Tibial nerve (tissue), 4 donors: ENCODE data around the gene ATPAF2. TPM values are rescaled to one million over a fixed set of nuclear protein-coding genes. Genes with fewer than 3 reads are reported as not detected.
A peak's percentile ranks its signal among the peaks of the same experiment; 100 is the strongest.

Experiments
- DNase-seq, 2 donors: peaks; one replicate each; pipeline ENCODE4 v3.0.0-alpha.2; 2019; ENCODE audit warnings: low spot score in 2 of 2
- H3K27ac ChIP-seq, 4 donors: fragments of 200-600 bp; sonication (generic) in 3 of 4; one replicate each; pipeline ENCODE4 v1.5.1; 2017 to 2019; ENCODE audit warnings: mild to moderate bottlenecking in 1 of 4
- H3K27me3 ChIP-seq, 2 donors: fragments of 200-600 bp; sonication (generic) in 1 of 2; one replicate each; pipeline versions ENCODE4 v1.5.1 to v1.6.0; 2017 to 2019
- H3K36me3 ChIP-seq, 3 donors: fragments of 200-600 bp; sonication (generic); one replicate each; pipeline ENCODE4 v1.5.1; 2018 to 2019
- H3K4me1 ChIP-seq, 4 donors: fragments of 200-600 bp; sonication (generic) in 3 of 4; one replicate each; pipeline ENCODE4 v1.5.1; 2017 to 2019
- H3K4me3 ChIP-seq, 4 donors: fragments of 200-600 bp; sonication (generic) in 3 of 4; one replicate each; pipeline ENCODE4 v1.5.1; 2017 to 2019; ENCODE audit warnings: mild to moderate bottlenecking in 1 of 4, moderate library complexity in 1 of 4
- H3K9me3 ChIP-seq, 4 donors: fragments of 200-600 bp; sonication (generic) in 3 of 4; one replicate each; pipeline ENCODE4 v1.5.1; 2017 to 2019
- CTCF ChIP-seq, 5 experiments: fragments of 200-600 bp in 3 of 5; fragments of 450-650 bp in 2 of 5; sonication (generic) in 3 of 5; IDR thresholded peaks; one replicate each; pipeline ENCODE4 v1.5.1; 2016 to 2019; ENCODE audit warnings: antibody characterized with exemption in 5 of 5, mild to moderate bottlenecking in 3 of 5, moderate library complexity in 2 of 5
- EP300 ChIP-seq, 2 donors: sonication (generic); formaldehyde crosslinking; IDR thresholded peaks; one replicate each; pipeline ENCODE4 v1.6.1; 2017; ENCODE audit warnings: antibody characterized with exemption in 2 of 2, mild to moderate bottlenecking in 1 of 2
- POLR2A ChIP-seq, 2 donors: fragments of 450-650 bp; IDR thresholded peaks; one replicate each; pipeline ENCODE4 v1.6.1; 2017; ENCODE audit warnings: antibody characterized with exemption in 2 of 2, mild to moderate bottlenecking in 2 of 2, moderate library complexity in 2 of 2
- WGBS, 2 donors: methylation state at CpG; one replicate each; pipeline ENCODE4 v1.1.5; 2018; 5-methylcytosine and 5-hydroxymethylcytosine counted together
- total RNA-seq, 4 donors: library from RNA; depleted of rRNA; stranded (reverse); fragments of >200 nt; gene quantifications; one replicate each; pipeline ENCODE4 v1.1.0, GENCODE V29; 2016

Gene ATPAF2
- total RNA-seq, 4 donors from 2014 or later = 24.0 to 43.7 (median 35.5) TPM

GRCh38 chr17:18076936-18077335 is 38.0 kb upstream of the ATPAF2 start:
- WGBS, 2 donors = 42 to 45% methylated on average over 7 of the region's 7 CpGs
- DNase-seq = no peak
- Histone ChIP-seq H3K4me1 (no peaks in the 10 kb centered on the region), H3K9me3 (no peaks in the 10 kb centered on the region), H3K4me3 (no peak overlapping the region), H3K27me3 (no peaks in the 10 kb centered on the region), H3K36me3 (no peaks in the 10 kb centered on the region), H3K27ac (no peak overlapping the region)
- TF ChIP-seq CTCF (IDR thresholded peaks at IDR 0.05) (no peak), EP300 (IDR thresholded peaks at IDR 0.05) (no peak), POLR2A (IDR thresholded peaks at IDR 0.05) (no peak)

- no peak overlapping the region for H3K27ac ChIP-seq
- no peaks in the 10 kb centered on the region for H3K36me3 ChIP-seq
- DNase-seq = no peak
- H3K27me3 ChIP-seq = no peaks in the 10 kb centered on the region
- 75 to 78% methylated on average over 6 of the region's 6 CpGs for WGBS, 2 donors
- TF ChIP-seq EP300 (IDR thresholded peaks at IDR 0.05) (no peak), POLR2A (IDR thresholded peaks at IDR 0.05) (no peak), CTCF (IDR thresholded peaks at IDR 0.05) (no peak)
- H3K9me3 ChIP-seq = no peaks in the 10 kb centered on the region
- no peak overlapping the region for H3K4me3 ChIP-seq
- H3K4me1 ChIP-seq = peaks cover 0 to 16% (median 5%) of the 10 kb centered on the region in 4 donors
Observed at GRCh38 chr17:18074566-18075272, 35.8 kb upstream of the ATPAF2 start.

GRCh38 chr17:18071751-18072150 is 32.8 kb upstream of the ATPAF2 start:
- TF ChIP-seq POLR2A (IDR thresholded peaks at IDR 0.05) (no peak), CTCF (IDR thresholded peaks at IDR 0.05) (no peak), EP300 (IDR thresholded peaks at IDR 0.05) (no peak)
- peaks cover 0 to 10% (median 0%) of the 10 kb centered on the region in 3 donors for H3K36me3 ChIP-seq
- H3K4me1 ChIP-seq = peaks cover 0 to 16% (median 5%) of the 10 kb centered on the region in 4 donors
- no peaks in the 10 kb centered on the region for H3K9me3 ChIP-seq
- DNase-seq = no peak
- no peak overlapping the region for H3K4me3 ChIP-seq
- H3K27ac ChIP-seq = no peak overlapping the region
- H3K27me3 ChIP-seq = no peaks in the 10 kb centered on the region

GRCh38 chr17:18070861-18071340 is 31.9 kb upstream of the ATPAF2 start:
- TF ChIP-seq CTCF (IDR thresholded peaks at IDR 0.05) = no peak
- TF ChIP-seq POLR2A (IDR thresholded peaks at IDR 0.05) = no peak
- no peak for TF ChIP-seq EP300 (IDR thresholded peaks at IDR 0.05)
- Histone ChIP-seq H3K4me3 (peak overlapping the region in 2 of 4 donors; percentile 12 to 25), H3K36me3 (peaks cover 0 to 19% (median 0%) of the 10 kb centered on the region in 3 donors), H3K4me1 (peaks cover 0 to 16% (median 5%) of the 10 kb centered on the region in 4 donors), H3K27me3 (no peaks in the 10 kb centered on the region), H3K9me3 (no peaks in the 10 kb centered on the region), H3K27ac (no peak overlapping the region)
- WGBS, 2 donors = 6 to 9% methylated on average over 8 of the region's 8 CpGs
- no peak for DNase-seq

GRCh38 chr17:18069101-18069500 is 30.1 kb upstream of the ATPAF2 start:
- Histone ChIP-seq H3K4me1 (peaks cover 0 to 16% (median 5%) of the 10 kb centered on the region in 4 donors), H3K27me3 (no peaks in the 10 kb centered on the region), H3K4me3 (no peak overlapping the region), H3K9me3 (no peaks in the 10 kb centered on the region), H3K36me3 (peaks cover 0 to 36% (median 5%) of the 10 kb centered on the region in 3 donors), H3K27ac (no peak overlapping the region)
- TF ChIP-seq CTCF (IDR thresholded peaks at IDR 0.05) (no peak), POLR2A (IDR thresholded peaks at IDR 0.05) (no peak), EP300 (IDR thresholded peaks at IDR 0.05) (no peak)
- 97 to 100% methylated on average over 2 of the region's 2 CpGs for WGBS, 2 donors
- no peak for DNase-seq
